ENCODE results near the gene ZBTB7C. TPM values are rescaled to one million over a fixed set of nuclear protein-coding genes. Genes with fewer than 3 reads are reported as not detected.

ZBTB7C gene
- total RNA-seq, 1 experiment from 2014 or later, result 0.33 TPM

GRCh38 chr18:48116873-48117630 lies 292.1 kb downstream of the ZBTB7C start:
- Histone ChIP-seq H2BK5ac (ENCODE audit: insufficient read length, low read length) (no peak overlapping the region), H4K20me1 (ENCODE audit: control insufficient read depth, insufficient read depth, insufficient read length) (no peaks in the 10 kb centered on the region), H2BK15ac (ENCODE audit: low read depth, low read length) (no peak overlapping the region), H3T11ph (ENCODE audit: low read length) (no peak overlapping the region), H2AK5ac (ENCODE audit: insufficient read length, low read length) (no peak overlapping the region), H3K9ac (ENCODE audit: extremely low read depth, insufficient read length, low read length) (no peak overlapping the region), H3K79me1 (ENCODE audit: insufficient read depth, low read depth, low read length, poor library complexity, severe bottlenecking) (no peaks in the 10 kb centered on the region), H4K8ac (replicated peaks; ENCODE audit: insufficient read length, low read depth, low read length) (no peak overlapping the region), H3K9me3 (ENCODE audit: control insufficient read depth, low read depth, low read length) (no peaks in the 10 kb centered on the region), H3K18ac (ENCODE audit: insufficient read length, low read depth, low read length) (no peak overlapping the region), H3K27me3 (ENCODE audit: insufficient read depth, low read length) (no peaks in the 10 kb centered on the region), H2BK12ac (ENCODE audit: insufficient read length, low read depth, low read length) (no peak overlapping the region), H3K23me2 (ENCODE audit: insufficient read length, low read depth, low read length, poor library complexity, severe bottlenecking) (no peaks in the 10 kb centered on the region), H4K5ac (ENCODE audit: insufficient read length, low read depth, low read length) (no peak overlapping the region), H2AFZ (ENCODE audit: low read length) (no peak overlapping the region), H2BK20ac (ENCODE audit: low read depth, low read length, poor library complexity, severe bottlenecking) (no peak overlapping the region), H3K27ac (ENCODE audit: insufficient read length, low read depth, low read length) (no peak overlapping the region), H3K4me2 (ENCODE audit: insufficient read depth, insufficient read length, low read length) (no peak overlapping the region), H3K14ac (ENCODE audit: insufficient read depth, low read length) (no peak overlapping the region), H3K4ac (ENCODE audit: low read depth, low read length) (no peak overlapping the region), H3K4me1 (ENCODE audit: insufficient read depth, low read length) (no peaks in the 10 kb centered on the region), H4K91ac (ENCODE audit: insufficient read length, low read depth, low read length) (no peak overlapping the region), H3K23ac (ENCODE audit: insufficient read length, low read depth, low read length) (no peak overlapping the region), H3K79me2 (ENCODE audit: insufficient read depth, low read length) (no peaks in the 10 kb centered on the region), H2BK120ac (ENCODE audit: low read depth, low read length, poor library complexity, severe bottlenecking) (no peak overlapping the region), H3K56ac (ENCODE audit: insufficient read length, low read depth, low read length) (no peak overlapping the region)
- Mint-ChIP-seq H3K36me3 (ENCODE audit: insufficient read depth in 1 of 3, low read depth in 3 of 3) (no peaks in the 10 kb centered on the region), H3K9me3 (no peaks in the 10 kb centered on the region), H3K4me3 (no peak overlapping the region), H3K4me1 (0 out of 4 replicates have a peak, but pooled peaks cover 0 to 2% of the 10 kb centered on the region in 2 experiments), H3K27me3 (ENCODE audit: low read depth) (peaks cover 2% of the 10 kb centered on the region; the same call in 1 of the 2 replicates), H3K27ac (no peak overlapping the region)
- no CpG with 5 or more reads among the region's 9 CpGs for WGBS (ENCODE audit: extremely low coverage, insufficient read length, low lambda C conversion rate)
- DNase-seq, result no peak
- TF ChIP-seq CTCF (conservative IDR thresholded peaks at IDR 0.05), result no peak

Data from H9 (cell line).